ENCODE measurements around the gene OMA1.

DNA sequence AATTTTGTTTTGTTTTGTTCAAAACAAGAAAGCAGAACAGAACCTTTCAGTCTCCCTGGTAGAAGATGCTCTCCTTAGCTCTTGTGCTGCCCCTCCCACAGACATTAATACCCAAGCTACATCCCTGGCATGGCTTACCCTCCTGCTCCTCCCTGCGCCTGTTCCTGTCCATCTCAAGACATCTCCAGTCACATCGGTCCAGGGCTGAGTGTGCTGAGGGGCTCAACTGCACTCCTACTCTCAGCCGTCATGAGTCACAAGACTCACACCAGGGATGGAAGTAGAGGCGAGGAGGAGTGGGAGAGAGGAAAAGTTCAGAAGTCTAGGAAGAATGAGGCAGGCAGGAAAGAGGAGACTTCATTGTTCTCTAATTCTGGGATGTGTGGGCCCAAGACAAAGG lies 39.7 kb upstream of the OMA1 start:
- TF ChIP-seq ZNF274 (IDR thresholded peaks at IDR 0.05; ENCODE audit: low read depth, low read length) = no peak
- no peak for TF ChIP-seq YY1 (IDR thresholded peaks at IDR 0.05; ENCODE audit: insufficient read depth, insufficient read length)
